HG03457 (cell line): ENCODE results near the gene CFAP77.
"Not testable (repeated sequence)": the region's sequence is repeated elsewhere in the genome, so short reads cannot be mapped to it uniquely, and the experiment has no call there.

ENCODE experiments used
- ATAC-seq: cut with Tn5 transposase; IDR thresholded peaks from one replicate; pipeline ENCODE4 v1.9.1; 2021; ENCODE audit warnings: moderate number of reproducible peaks; ENCODE audit not compliant: unreplicated experiment

The CFAP77 gene

DNA sequence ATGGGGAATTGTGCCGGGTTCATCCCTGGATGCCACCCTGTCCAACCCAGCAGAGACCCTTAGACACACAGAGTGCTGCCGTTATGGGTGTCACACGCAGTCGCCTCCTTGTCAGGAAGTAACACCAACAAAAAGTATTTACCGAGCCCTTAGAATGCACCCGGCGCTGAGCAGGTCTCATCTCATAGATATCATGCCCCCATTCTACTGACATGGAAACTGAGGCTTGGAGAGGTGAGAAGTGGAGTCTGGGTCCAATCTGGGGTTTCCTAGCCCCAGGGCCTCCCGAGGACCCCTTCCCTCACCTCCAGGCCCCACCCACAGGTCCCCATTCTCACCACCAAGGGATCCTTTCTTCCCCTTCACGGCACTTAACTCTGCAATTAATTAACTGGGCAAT is 135.6 kb downstream of the CFAP77 start:
- ATAC-seq = no peak

DNA sequence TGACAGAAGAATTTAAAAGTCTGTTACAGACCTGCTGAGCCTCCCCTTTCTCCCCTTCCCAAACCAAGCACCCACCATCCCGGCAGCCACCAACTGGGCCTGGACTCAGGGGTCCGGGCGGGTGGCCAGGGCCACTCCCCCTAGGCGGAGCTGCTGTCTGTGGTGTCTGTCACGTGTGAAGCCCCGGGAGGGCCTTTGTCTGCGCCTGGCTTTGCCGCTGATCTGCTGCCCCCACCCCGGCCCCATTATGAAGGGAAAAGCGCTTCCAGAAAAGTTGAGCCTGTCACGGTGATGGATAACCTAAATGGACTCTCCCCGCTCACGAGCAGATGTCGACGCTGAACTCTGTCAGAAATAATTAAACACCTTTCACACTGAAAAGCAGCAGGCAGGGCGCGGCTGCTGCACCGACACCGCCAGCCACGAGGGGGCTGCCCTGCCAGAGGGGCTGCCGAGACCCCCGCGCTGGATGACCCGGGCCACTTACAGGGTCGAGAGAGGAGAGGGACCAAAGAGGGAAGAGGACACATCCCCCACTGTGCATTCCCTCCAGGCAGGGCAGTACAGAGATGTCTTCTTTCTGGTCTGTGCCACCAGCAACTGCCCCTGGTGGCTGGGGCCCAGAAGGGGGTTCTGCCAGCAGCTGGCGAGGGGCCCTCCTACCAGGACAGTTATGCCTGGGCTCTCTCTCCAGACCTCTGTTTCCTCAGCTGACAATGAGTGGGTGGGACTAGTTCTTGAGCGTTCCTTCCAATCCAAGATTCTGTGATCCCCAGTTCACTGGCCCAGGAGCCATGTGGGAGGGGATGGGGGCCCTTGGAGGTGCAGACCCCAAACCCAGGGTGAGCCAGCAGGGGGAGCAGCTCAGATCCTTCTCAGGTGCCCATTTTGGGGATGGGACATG is 136.4 kb downstream of the CFAP77 start:
- no peak for ATAC-seq

DNA sequence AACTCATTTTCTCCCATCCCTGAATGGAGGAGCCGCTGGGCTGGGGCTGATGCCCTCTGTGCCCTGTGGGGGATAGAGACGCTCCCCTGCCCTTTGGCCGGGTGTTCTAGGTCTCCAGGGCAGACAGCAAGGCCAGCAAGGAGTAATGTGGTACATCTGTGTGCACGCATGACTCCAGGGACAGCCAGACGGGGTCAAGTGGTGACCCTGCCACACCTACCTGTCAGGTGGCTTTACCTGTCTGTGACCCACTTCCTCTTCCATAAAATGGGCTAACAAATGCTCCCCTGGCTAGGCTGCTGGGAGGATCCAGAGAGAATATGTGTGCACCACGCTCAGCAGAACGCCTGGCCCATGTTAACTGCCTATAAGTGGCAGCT is 137.0 kb downstream of the CFAP77 start:
- no peak for ATAC-seq

DNA sequence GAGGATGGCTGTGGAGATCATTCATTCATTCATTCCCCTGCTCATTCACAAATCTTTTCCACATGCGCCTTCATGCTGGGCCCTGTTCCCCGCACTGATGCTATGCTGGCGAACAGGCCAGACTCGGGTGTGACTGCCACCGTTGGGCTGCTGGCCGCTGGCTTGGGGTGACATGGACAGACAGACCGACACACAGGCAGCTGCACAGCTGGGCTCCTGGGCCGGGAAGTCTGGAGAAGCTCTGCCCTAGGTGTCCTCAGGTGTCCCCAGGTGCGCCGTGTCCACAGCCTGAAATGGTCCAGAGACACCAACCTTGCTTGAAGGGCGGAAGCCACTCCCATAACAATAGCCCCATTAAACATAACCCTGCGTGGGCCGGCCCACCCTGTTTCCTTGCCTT is 137.4 kb downstream of the CFAP77 start:
- no peak for ATAC-seq

DNA sequence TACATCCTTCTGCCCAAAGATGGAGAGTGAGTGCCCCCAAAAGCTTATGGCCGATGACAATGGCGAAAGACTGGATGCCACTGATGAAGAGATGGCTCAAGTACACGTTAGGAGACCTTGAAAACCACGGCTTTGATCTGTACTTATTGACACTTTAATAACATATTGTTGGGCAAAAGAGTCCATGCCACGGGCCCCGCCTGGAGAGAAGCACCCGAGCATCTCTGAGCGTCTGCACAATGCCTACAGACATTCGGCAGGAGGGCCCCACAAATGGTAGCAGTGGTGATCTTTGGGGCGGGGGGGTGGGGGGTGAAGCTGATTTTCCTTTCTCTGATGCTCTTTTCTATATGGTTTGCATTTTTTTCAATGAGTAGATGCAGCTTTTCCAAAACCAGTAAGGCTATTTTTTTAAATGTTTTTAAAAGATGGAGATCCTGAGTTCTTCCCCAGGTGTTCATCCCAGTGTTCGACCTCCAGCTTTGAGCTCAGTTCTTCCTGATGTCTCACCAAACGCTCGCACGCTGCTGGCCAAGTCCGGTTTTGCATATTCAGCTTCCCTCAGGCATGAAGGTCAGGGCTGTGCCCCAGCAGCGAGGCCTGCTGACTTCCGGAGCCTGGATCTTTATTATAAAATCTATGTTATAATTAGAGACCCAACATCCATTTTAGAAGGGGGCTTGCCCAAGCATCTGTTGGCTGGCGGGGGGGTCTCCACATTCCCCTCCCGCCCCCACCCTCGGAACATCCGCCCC is 138.1 kb downstream of the CFAP77 start:
- ATAC-seq = no peak

DNA sequence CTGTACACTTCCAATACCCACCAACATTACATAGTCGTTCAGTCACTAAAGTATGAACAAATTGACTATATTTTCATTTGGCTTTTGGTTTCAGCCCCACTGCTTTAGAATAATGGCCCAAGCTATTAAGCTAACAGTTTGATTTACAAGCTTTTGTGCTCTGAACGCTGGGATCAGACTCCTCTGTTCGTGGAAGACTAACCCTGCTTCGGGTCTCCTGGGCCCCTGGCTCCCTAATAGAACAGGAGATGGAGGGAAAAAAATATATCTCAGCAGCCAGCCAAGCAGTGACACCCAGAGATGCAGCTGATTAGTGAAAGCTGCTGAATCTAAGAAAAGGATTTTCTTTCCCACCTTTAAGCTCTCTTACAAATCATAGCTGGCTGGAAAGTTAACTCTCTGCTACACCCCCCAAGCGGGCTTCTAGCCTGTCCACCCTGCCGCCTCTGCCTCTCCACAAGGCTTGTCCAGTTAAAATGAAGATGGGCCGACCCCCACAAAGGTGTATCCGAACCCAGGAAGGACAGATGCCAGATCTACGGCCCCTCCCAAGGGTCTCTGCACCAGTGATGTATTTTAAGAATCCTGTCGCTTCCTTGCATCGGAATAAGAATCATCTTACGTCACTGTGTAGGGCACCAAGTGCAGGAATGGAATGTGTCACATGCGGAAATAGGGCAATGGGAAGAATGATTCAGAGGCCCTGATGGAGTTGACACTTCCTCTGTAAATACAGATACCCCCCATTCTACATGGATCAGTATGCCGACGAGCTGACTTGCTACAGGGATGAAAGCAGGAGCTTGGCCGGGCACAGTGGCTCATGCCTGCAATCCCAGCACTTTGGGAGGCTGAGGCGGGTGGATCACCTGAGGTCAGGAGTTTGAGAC is 139.0 kb downstream of the CFAP77 start:
- ATAC-seq = no peak

DNA sequence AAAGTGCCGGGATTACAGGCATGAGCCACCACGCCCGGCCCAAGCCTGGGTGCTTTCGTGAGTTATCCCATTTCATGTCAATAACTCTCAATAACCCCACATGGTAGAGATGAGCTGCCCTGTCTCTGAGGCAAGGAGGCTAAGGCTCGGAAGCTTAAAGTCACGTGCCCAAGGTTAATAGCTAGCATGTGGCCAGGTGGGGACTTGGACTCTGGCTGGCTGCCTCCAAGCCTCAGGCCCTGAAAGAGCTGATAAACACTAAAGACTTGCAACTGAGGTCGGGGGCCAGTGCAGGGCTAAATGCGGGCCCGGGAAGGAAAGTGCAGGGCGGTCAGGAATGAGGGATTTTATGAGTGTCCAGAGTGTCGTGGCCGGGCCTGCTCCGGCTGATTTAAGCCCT is 141.5 kb downstream of the CFAP77 start:
- ATAC-seq = no peak

DNA sequence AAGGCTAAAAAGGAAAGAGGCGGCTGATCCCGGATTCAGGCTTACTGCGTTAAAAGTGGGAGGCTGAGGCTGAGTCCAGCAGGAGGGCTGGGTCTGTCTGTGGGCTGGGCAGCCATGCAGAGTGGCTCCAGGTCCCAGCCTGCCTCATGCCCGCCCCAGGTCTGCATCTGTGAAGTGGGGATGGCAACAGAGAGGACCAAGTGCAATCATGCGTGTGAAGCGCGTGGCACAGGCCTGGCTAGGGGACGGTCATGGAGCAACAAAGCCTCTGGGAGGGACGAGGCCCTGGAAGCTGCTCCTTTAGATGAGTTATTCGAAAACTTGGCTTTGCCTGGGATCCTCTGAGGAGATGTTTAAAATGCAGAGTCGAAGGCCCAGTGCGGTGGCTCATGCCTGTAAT is 142.0 kb downstream of the CFAP77 start:
- no peak for ATAC-seq

DNA sequence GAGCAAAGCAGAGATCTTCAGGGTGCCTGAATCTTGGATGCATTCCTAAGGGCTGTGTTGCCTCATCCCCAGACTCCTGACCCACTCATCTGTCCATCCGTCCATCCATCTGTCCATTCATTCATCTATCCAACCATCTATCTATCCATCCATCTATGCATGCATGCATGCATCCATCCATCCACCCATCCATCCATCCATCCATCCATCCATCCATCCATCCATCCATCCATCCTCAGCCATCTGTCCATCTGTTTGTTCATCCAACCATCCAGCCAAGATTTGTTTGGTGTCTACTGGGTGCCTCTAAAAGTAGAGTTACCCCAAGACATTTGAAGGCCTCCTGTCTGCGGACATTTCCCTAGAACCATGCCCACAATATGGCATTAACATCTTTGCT is 144.7 kb downstream of the CFAP77 start:
- no peak for ATAC-seq

DNA sequence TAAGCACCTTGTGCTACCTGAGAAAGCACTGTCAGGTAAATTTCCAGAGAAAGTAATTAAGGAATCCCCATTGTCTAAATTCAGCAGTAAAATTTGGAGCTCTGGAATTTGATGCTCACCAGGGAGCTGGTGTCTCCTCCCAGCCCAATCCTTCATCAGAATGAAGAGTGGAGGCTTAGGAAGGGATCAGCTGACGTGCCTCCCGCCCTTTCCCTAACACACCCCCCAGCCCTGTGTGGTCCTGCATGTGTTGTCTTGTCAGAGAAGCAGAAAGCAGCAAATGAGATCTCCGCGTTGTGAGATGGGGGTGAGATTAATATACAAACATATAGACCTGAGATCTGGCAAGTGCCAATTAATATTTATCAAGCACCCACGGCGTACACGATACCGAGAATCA is 145.5 kb downstream of the CFAP77 start:
- no peak for ATAC-seq

DNA sequence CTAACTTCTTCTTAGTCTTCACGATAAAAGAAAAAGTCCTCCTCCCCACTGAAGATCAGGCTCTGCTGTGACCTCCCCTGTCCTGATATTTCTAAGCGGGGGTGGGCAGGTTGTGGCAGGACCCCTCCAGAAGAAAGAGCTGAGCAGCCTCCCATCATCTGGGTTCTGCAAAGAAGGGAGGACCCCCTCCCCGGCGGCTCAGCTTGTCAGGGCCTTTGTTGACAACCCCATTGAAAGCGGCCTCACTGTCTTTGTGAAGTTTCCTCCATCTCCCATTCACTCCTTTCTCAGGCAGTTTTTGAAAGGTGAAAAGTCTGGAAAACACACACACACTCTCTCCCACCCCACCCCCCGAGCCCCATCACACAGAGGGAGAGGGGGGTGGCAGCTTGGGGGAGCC is 146.2 kb downstream of the CFAP77 start:
- no peak for ATAC-seq

DNA sequence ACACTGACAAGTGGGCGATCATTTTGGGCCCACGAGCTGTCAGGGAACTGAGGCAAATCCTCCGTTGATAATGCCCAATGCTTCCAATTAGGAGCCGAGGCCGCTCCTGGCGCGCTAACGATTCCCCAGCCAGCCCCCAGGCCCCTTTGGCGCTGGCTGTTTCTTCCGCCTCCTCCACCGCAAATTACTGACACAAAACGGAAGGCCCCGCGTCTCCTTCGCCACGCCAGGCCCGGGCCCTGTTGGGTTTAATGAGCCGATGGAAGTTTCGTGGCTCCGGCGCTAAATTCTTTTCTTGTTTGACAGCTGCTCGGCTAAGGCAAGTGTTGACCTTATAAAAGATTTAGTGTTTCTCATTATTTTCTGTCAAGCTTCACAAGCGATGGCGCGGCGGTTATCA is 146.7 kb downstream of the CFAP77 start:
- ATAC-seq = no peak

DNA sequence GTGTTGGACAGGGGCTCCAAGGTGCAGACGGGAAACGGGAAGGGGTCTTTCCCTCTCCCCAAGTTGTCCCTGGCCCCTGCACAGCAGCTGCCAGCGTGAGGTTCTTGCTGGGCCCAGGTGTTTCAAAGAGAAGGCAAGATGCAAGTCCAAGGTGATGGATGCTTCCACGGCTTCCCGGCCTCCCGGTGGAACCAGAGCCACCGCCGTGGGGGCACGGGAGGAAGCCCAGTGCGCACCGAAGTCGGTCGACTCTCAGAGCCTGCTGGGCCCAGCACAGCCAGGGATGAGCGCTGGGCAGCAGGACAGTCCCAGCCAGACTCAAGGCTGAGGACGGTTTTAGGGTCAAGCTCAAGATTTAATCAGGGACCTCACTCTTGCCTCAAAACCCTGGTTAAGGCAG is 147.1 kb downstream of the CFAP77 start:
- ATAC-seq = no peak

DNA sequence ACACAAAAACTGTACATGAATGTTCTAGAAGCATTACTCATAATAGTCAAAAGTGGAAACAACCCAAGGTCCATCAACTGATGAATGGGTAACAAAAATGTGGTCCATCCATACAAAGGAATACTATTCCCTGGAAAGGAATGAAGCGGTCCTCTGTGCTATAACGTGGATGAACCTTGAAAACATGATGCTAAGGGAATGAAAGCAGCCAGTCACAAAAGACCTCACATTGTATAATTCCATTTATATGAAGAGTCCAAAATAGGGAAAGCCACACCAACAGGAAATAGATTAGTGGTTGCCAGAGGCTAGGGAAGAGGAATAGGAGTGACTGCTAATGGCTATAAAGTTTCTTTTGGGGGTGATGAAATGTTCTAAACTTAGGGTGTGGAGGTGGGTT is 149.7 kb downstream of the CFAP77 start:
- ATAC-seq = no peak

DNA sequence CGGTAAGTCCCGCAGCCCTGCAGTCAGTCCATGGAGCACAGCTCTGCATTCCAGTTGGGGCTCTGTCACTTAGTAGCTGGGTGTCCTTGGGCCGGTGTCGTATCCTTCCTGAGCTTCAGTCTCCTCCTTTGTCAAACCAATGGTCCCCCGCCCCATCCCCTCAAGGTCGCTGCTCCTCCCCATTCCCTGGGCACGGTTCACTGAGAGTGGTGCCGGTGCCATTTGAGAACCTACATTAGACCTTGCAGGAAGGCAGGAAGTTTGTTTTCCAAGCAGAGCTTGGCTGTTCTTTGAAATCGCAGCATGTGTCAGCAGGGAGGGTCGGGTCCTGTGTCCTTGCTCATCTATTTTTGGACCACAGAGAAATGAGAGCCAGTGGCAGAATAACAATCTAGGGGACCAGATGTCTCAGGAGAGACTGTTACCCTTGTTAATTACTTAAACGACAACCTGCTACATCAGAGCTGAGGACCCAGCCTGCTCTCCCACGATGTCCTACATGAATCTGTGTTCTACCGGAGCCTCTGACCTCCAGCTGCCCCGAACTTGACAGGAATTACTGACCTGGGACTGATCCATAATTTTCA is 150.7 kb downstream of the CFAP77 start:
- ATAC-seq = no peak

DNA sequence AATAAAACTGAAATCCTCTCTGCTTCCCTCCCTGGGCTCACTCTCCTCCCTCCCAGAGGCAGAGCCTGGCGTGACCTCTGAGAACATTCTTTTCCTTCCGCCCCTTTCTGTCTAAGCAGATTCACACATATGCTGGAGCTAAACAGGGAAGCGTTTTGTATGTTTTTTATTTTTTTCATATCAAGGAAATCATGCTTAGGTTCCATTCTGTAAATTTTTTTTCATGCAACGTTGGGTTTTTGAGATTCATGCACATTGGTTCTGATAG is 152.2 kb downstream of the CFAP77 start:
- no peak for ATAC-seq

DNA sequence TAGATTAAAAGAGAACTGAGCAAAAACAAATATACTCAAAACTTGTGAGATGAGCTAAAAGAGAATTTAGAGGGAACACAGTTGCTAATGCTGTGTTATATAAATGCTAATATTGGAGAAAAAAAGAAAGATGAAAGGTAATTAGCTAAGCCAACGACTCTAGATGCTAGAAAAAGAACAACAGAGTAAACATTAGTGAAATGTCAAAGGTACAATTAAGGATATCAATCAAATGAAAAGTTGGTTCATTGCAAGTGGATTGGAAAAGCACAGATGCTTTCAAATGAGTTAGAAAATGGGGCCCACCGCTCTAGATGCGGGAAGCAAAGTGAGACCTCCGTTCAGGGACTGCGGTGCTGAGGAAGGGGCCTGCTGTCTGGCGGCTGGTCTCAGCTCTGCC is 154.5 kb downstream of the CFAP77 start:
- no peak for ATAC-seq

DNA sequence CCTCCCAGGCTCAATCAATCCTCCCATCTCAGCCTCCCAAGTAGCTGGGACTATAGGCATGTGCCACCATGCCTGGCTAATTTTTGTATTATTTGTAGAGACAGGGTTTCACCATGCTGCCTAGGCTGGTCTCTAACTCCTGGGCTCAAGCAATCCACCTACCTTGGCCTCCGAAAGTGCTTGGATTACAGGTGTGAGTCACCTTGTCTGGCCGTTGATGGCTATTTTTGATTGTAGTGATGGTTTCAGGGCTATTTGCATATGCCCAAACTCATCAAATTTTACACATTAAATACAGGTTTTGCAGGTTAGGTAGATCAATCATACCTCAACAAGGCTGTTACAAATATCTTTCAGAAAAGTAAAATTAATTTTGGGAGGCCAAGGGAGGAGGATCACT is 158.8 kb downstream of the CFAP77 start:
- not testable (repeated sequence) for ATAC-seq

DNA sequence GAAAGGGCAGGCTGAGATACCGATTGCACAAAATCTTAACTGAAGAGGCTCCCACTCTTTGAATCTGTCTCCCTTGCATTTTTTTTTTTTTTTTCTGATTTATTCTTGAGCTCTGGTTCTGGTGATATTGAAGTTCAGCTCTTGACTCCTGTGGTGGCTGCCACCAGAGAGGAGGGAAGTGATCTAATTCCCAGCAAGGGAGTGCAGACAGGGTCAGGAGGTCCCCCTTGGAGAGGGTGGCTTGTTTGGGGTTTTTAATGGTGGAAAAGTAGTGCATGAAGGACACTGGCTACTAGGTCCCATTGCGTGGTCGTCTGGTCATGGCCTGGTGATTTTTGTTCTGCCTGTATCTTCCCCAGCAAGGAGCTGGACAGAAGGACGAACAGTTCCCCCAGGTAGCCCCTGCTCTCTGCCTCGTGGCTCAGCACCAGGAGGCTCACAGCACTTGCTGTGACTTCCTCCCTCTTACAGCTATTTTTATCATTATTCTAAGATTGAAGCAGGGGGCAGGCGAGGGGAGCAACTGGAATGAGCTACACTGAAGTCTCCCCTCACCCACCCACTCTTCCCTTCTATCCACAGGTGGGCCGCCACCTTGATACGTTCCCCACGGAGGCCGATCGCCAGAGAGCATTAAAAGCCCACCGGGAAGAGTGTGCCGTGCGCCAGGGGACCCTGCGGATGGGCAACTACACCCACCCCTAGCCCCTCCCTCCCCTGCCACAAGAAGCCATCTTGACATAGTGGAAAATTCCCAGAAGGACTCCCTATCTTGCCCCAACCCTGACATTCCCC is 162.0 kb downstream of the CFAP77 start:
- no peak for ATAC-seq

DNA sequence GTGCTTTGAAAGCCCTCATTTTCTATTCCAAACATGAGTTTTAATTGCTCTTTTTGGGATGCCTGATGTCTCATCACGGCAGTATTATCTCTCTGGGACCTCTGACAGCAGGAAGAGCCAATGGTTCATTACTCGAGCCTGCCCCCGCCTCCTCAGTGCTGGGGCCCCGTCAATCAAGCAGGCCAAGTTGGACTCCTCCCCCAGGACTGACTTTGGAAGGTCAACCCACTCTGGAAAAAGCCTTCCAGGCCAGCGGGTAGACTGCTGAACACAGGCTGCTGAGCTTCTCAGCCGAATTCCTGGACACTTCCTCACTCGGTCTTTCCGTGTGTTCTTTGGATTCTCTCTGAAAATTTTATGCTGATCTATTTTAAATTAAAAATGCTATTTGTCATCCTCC is 162.9 kb downstream of the CFAP77 start:
- ATAC-seq = no peak
